ENCODE measurements around the gene THSD4.

GRCh38 chr15:71230303-71230702 is 115.0 kb downstream of the THSD4 start:
- TF ChIP-seq CTCF (IDR thresholded peaks at IDR 0.05) (no peak), POLR2A (IDR thresholded peaks at IDR 0.05) (no peak), EP300 (IDR thresholded peaks at IDR 0.05) (no peak)

Measured in suprapubic skin (tissue), 3 donors.